HepG2 (cell line): ENCODE results near the gene CEP128. TPM values are rescaled to one million over a fixed set of nuclear protein-coding genes. Genes with fewer than 3 reads are reported as not detected.
A peak's percentile ranks its signal among the peaks of the same experiment; 100 is the strongest.

Experiments
- ATAC-seq: fragments of 200-7000 bp; cut with Tn5 transposase; 3 replicates; pipeline ENCODE4 v1.9.1; 2020; ENCODE audit warnings: mild to moderate bottlenecking, moderate library complexity
- BruUV-seq: library from RNA; stranded (reverse); fragments of 400-500 nt; replicated peaks from 2 replicates; lab custom pipeline; 2021; lab: Mats Ljungman, UMichigan
- CTCF ChIA-PET: fragments of 300-600 bp; formaldehyde crosslinking; extraction: SDS; loops from one replicate; lab custom pipeline; 2021; ENCODE audit warnings: low total read pairs, inconsistent platforms, low intra/inter-chr PET ratio; lab: Yijun Ruan, JAX
- POLR2A ChIA-PET: fragments of 350-600 bp; sonication (Branson Sonifier 250); formaldehyde crosslinking; loops from one replicate; lab custom pipeline; 2020; ENCODE audit warnings: antibody characterized with exemption, inconsistent platforms; lab: Yijun Ruan, JAX
- DNase-seq: peaks from one replicate; pipeline ENCODE4 v3.0.0-alpha.2; 2015; ENCODE audit warnings: low spot score
- FAIRE-seq: peaks from 3 replicates; lab custom pipeline; 2011; peaks lifted over from hg19 to GRCh38; lab: Jason Lieb, UNC
- H2AFZ ChIP-seq: one replicate; pipeline ENCODE4 v1.6.1; 2011; ENCODE audit warnings: low read length, inconsistent platforms
- H3K27ac ChIP-seq: fragments of 300-600 bp; 3 replicates; pipeline ENCODE4 v1.8.0; 2011; ENCODE audit warnings: mixed run types, mild to moderate bottlenecking, mixed read lengths, low read length, inconsistent platforms; ENCODE audit not compliant: insufficient read depth; ENCODE audit errors: extremely low read length
- H3K27me3 ChIP-seq, 2 experiments: fragments of 200-600 bp in 1 of 2; 2 replicates in 1 of 2; 3 replicates in 1 of 2; pipeline versions ENCODE4 v1.6.0 to v1.8.0; 2011; ENCODE audit warnings: low read length in 2 of 2, mild to moderate bottlenecking in 2 of 2, moderate library complexity in 2 of 2, inconsistent platforms in 1 of 2; ENCODE audit not compliant: insufficient read depth in 2 of 2, control insufficient read depth in 1 of 2
- H3K36me3 ChIP-seq, 2 experiments: fragments of 200-600 bp in 1 of 2; replicated peaks in 1 of 2; 2 replicates in 1 of 2; 3 replicates in 1 of 2; pipeline versions ENCODE4 v1.5.1 to v1.8.0; 2011; ENCODE audit warnings: low read length in 2 of 2, inconsistent platforms in 1 of 2; ENCODE audit not compliant: insufficient read depth in 2 of 2, control insufficient read depth in 1 of 2
- H3K4me1 ChIP-seq: 2 replicates; pipeline ENCODE4 v1.5.1; 2012; ENCODE audit warnings: low read length, inconsistent platforms; ENCODE audit not compliant: insufficient read depth
- H3K4me2 ChIP-seq: 2 replicates; pipeline ENCODE4 v1.6.0; 2011; ENCODE audit warnings: low read depth, low read length, inconsistent platforms
- H3K4me3 ChIP-seq, 3 experiments: fragments of 200-600 bp in 1 of 3; sonication (generic), shearing (Covaris generic) in 1 of 3; replicated peaks in 1 of 3; 2 replicates each; pipeline ENCODE4 v1.5.1; 2011 to 2016; ENCODE audit warnings: low read length in 3 of 3, inconsistent platforms in 2 of 3, low read depth in 2 of 3, mild to moderate bottlenecking in 2 of 3, control low read depth in 1 of 3, mixed read lengths in 1 of 3; ENCODE audit not compliant: insufficient read depth in 1 of 3
- H3K79me2 ChIP-seq: one replicate; pipeline ENCODE4 v1.6.1; 2011; ENCODE audit warnings: low read length, inconsistent platforms; ENCODE audit not compliant: insufficient read depth
- H3K9ac ChIP-seq: 2 replicates; pipeline ENCODE4 v1.6.0; 2011; ENCODE audit warnings: mild to moderate bottlenecking, low read depth, low read length, inconsistent platforms; ENCODE audit not compliant: insufficient read depth
- H3K9me3 ChIP-seq: 2 replicates; pipeline ENCODE4 v1.5.1; 2012; ENCODE audit warnings: mild to moderate bottlenecking, low read length
- H4K20me1 ChIP-seq: 2 replicates; pipeline ENCODE4 v1.6.0; 2011; ENCODE audit warnings: inconsistent platforms, mild to moderate bottlenecking, low read length, moderate library complexity; ENCODE audit not compliant: insufficient read depth
- ATF7 ChIP-seq, 2 experiments: fragments of 450-650 bp in 1 of 2; sonication (generic) in 1 of 2; formaldehyde crosslinking in 1 of 2; IDR thresholded peaks; 2 replicates each; pipeline versions ENCODE4 v1.4.0 to v1.6.1; 2016 to 2020; ENCODE audit warnings: antibody characterized with exemption in 1 of 2, mild to moderate bottlenecking in 1 of 2, missing genetic modification reagents in 1 of 2
- CEBPB ChIP-seq: IDR thresholded peaks from 2 replicates; pipeline ENCODE4 v1.6.1; 2011; ENCODE audit warnings: low read depth, low read length, improper control_type of control experiment, borderline replicate concordance
- ELF3 ChIP-seq: IDR thresholded peaks from 2 replicates; pipeline ENCODE4 v1.6.1; 2016; ENCODE audit warnings: missing genetic modification reagents, missing compliant biosample characterization
- HMG20B ChIP-seq: conservative IDR thresholded peaks from 2 replicates; pipeline ENCODE4 v1.6.1; 2016; ENCODE audit warnings: missing genetic modification reagents, missing compliant biosample characterization
- PITX1 ChIP-seq: sonication (generic); formaldehyde crosslinking; IDR thresholded peaks from 2 replicates; pipeline ENCODE4 v1.5.1; 2020; ENCODE audit warnings: mild to moderate bottlenecking, missing genetic modification reagents
- POLR2A ChIP-seq, 2 experiments: IDR thresholded peaks; 2 replicates each; pipeline ENCODE4 v1.6.1; 2011; ENCODE audit warnings: low read depth in 2 of 2, low read length in 2 of 2, mild to moderate bottlenecking in 1 of 2, moderate library complexity in 1 of 2; ENCODE audit not compliant: insufficient read depth in 1 of 2
- WIZ ChIP-seq: sonication (generic); formaldehyde crosslinking; IDR thresholded peaks from 2 replicates; pipeline ENCODE4 v1.5.1; 2020; ENCODE audit warnings: mild to moderate bottlenecking, missing genetic modification reagents
- ZMAT3 ChIP-seq: sonication (generic); formaldehyde crosslinking; conservative IDR thresholded peaks from 2 replicates; pipeline ENCODE4 v1.7.0; 2021; ENCODE audit warnings: missing genetic modification reagents
- ZNF282 ChIP-seq: fragments of 450-650 bp; IDR thresholded peaks from 2 replicates; pipeline ENCODE4 v1.6.1; 2018; ENCODE audit not compliant: partially characterized antibody
- ZNF354B ChIP-seq: sonication (generic); formaldehyde crosslinking; IDR thresholded peaks from 2 replicates; pipeline ENCODE4 v1.8.0; 2022; ENCODE audit warnings: mild to moderate bottlenecking, missing genetic modification reagents
- ZNF747 ChIP-seq: sonication (generic); formaldehyde crosslinking; IDR thresholded peaks from 2 replicates; pipeline ENCODE4 v1.8.1; 2023; ENCODE audit warnings: missing genetic modification reagents, mild to moderate bottlenecking, borderline replicate concordance
- WGBS: methylation state at CpG from one replicate; pipeline ENCODE4 v1.1.6; 2017; ENCODE audit warnings: low lambda C conversion rate; 5-methylcytosine and 5-hydroxymethylcytosine counted together
- in situ Hi-C: cut with HindIII; loops from 2 replicates; pipeline ENCODE4 v1.10.0; 2017; ENCODE audit warnings: low pct_unique_long_range_greater_than_20kb; ENCODE audit not compliant: extremely low pct_ligation_motif_present
- intact Hi-C: fragments of 100-400 bp; cut with micrococcal nuclease; formaldehyde crosslinking; loops from one replicate; pipeline ENCODE4 v1.10.0; 2022; ENCODE audit not compliant: unreplicated experiment
- polyA plus RNA-seq, 8 experiments: library from polyadenylated mRNA; depleted of rRNA in 3 of 8; stranded (reverse) in 7 of 8; unstranded in 1 of 8; fragments of >200 nt; fragmentation: Illumina TruSeq in 4 of 8; extraction: Trizol in 4 of 8; gene quantifications; 2 replicates each; pipeline versions ENCODE4 v1.2.1 to v1.2.3, GENCODE V29; 2011 to 2016; ENCODE audit warnings: low read depth in 4 of 8, missing spikeins in 1 of 8, mixed read lengths in 1 of 8; ENCODE audit not compliant: insufficient read depth in 1 of 8
- total RNA-seq, 5 experiments: library from RNA; depleted of rRNA; stranded (reverse); fragments of >200 nt; fragmentation: Illumina TruSeq; extraction: Trizol; gene quantifications; 2 replicates each; pipeline ENCODE4 v1.2.3, GENCODE V29; 2016; ENCODE audit warnings: low read depth in 1 of 5
- TF ChIP-seq, protein P1 (sequence below): sonication (generic); formaldehyde crosslinking; conservative IDR thresholded peaks from 2 replicates; pipeline ENCODE4 v1.4.0; 2020; ENCODE audit warnings: missing genetic modification reagents

Gene CEP128
- total and polyA plus RNA-seq, 2 of the 13 experiments (the other 11 are each of a cell fraction or from before 2014, with no cell fraction given), result 1.3 to 7.5 TPM

DNA sequence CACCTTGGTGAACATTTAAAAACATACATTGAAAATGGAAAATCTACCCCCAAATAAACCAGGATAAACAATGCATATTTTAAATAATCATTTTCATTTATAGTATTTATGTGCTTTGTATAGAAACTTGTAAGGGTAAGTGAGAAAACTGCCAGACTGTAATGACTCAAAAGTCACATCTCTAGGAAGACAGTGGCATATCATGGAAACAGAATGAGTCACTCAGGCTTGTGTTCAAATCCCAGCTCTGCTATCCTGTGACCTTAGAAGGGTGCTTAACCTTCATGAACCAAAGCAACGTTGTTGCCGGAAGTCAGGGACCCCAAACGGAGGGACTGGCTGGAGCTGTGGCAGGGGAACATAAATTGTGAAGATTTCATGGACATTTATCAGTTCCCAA lies 142.7 kb downstream of the CEP128 start (continued):
- TF ChIP-seq ZNF354B, result no peak
- TF ChIP-seq PITX1 (CRISPR knock-in tag), result no peak
- TF ChIP-seq, all 625 proteins: peak for 0

DNA sequence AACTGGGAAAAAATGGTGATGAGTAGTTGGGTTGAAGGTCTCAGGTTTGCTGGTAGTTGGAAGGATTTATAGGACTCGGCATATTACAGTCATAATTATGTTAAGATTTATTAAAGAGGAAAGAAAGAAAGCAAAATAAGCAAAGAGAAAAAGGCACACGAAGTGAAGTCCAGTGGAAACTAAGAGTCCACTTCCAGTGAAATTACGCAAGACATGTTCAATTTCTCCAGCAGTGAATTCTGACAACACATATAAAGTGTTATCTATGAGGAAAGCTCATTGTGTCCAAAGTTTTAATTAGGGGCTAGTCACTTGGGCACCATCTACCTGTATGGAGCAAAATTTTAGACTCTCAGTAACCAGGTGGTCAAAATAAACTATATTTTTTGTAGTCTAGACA lies 143.3 kb downstream of the CEP128 start:
- Histone ChIP-seq H3K9ac (no peak overlapping the region), H4K20me1 (no peaks in the 10 kb centered on the region), H3K27ac (no peak overlapping the region), H3K9me3 (peaks cover 7% of the 10 kb centered on the region; the same call in 1 of the 2 replicates), H3K4me1 (no peaks in the 10 kb centered on the region), H3K4me3 (no peak overlapping the region), H3K79me2 (no peaks in the 10 kb centered on the region), H3K36me3 (no peaks in the 10 kb centered on the region), H3K4me2 (no peak overlapping the region), H3K27me3 (no peaks in the 10 kb centered on the region), H2AFZ (no peak overlapping the region)
- TF ChIP-seq CEBPB (peak; percentile 81), POLR2A (IDR thresholded peaks at IDR 0.05; ENCODE audit: insufficient read depth in 1 of 2, low read depth in 2 of 2, low read length in 2 of 2) (no peak)
- no peak for FAIRE-seq
- ChIA-PET CTCF (no interaction called here), POLR2A (no interaction called here)
- BruUV-seq, result no TSS peak
- intact Hi-C loops (no loop called here), in situ Hi-C loops (no loop called here)
- no peak for ATAC-seq
- no peak for DNase-seq
- WGBS, result 77% methylated on average over 3 of the region's 3 CpGs

DNA sequence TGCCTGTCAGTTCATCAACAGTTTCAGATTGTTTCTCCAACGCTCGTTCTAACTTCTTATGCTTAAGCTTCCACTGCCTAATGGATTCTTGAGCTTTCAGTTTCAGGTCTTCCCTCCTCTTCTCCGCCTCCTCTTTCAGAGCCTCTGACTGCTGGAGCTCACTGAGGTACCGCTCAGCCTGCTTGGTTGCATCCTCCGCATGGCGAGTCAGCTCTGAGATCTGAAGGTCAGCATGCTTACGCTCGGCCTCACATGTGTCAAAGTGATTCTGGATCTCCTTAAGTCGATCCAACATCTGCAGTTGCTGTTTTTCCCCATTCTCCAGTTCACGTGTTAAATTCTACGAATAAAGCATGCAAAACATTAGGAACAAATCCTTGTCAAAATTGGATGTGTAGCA lies 148.8 kb downstream of the CEP128 start:
- DNase-seq (no peak), ATAC-seq (no peak)

More for the DNA sequence above, 148.8 kb downstream of the CEP128 start:
- H2AFZ ChIP-seq, result no peak overlapping the region
- H3K27me3 ChIP-seq, result no peaks in the 10 kb centered on the region
- no peak overlapping the region for H3K4me3 ChIP-seq
- no peak overlapping the region for H3K27ac ChIP-seq
- POLR2A ChIA-PET, result no interaction called here
- no peaks in the 10 kb centered on the region for H3K9me3 ChIP-seq
- TF ChIP-seq WIZ (CRISPR knock-in tag) (no peak), ZMAT3 (CRISPR knock-in tag) (no peak), ZNF282 (no peak), ATF7 (IDR thresholded peaks at IDR 0.05) (no peak), ATF7 (CRISPR knock-in tag; IDR thresholded peaks at IDR 0.05) (no peak), HMG20B (CRISPR knock-in tag) (no peak), ELF3 (CRISPR knock-in tag) (no peak), ZNF747 (CRISPR knock-in tag) (no peak)
- TF ChIP-seq, protein P1, sequence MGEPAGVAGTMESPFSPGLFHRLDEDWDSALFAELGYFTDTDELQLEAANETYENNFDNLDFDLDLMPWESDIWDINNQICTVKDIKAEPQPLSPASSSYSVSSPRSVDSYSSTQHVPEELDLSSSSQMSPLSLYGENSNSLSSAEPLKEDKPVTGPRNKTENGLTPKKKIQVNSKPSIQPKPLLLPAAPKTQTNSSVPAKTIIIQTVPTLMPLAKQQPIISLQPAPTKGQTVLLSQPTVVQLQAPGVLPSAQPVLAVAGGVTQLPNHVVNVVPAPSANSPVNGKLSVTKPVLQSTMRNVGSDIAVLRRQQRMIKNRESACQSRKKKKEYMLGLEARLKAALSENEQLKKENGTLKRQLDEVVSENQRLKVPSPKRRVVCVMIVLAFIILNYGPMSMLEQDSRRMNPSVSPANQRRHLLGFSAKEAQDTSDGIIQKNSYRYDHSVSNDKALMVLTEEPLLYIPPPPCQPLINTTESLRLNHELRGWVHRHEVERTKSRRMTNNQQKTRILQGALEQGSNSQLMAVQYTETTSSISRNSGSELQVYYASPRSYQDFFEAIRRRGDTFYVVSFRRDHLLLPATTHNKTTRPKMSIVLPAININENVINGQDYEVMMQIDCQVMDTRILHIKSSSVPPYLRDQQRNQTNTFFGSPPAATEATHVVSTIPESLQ (CRISPR knock-in tag), result no peak
- H3K4me2 ChIP-seq, result no peak overlapping the region
- H3K36me3 ChIP-seq, result 0 out of 5 replicates have a peak, but pooled peaks cover 0 to 3% of the 10 kb centered on the region in 2 experiments
- CTCF ChIA-PET, result no interaction called here
- FAIRE-seq, result no peak
- whole genome bisulfite sequencing, result 94% methylated on average over 11 of the region's 11 CpGs
- H3K4me1 ChIP-seq, result no peaks in the 10 kb centered on the region
- no peak overlapping the region for H3K9ac ChIP-seq
- no TSS peak for BruUV-seq
- in situ Hi-C loops, result no loop called here
- H3K79me2 ChIP-seq, result no peaks in the 10 kb centered on the region
- H4K20me1 ChIP-seq, result no peaks in the 10 kb centered on the region
- intact Hi-C loops, result no loop called here
